IPS-NIHi11 (cell line): ENCODE measurements around the gene CCDC78.
A peak's percentile ranks its signal among the peaks of the same experiment; 100 is the strongest.

Experiments
- DNase-seq: peaks from one replicate; pipeline ENCODE4 v3.0.0; 2012; ENCODE audit warnings: mixed read lengths, low spot score

The CCDC78 gene

GRCh38 chr16:710500-711075 is 15.7 kb downstream of the CCDC78 start:
- no peak for DNase-seq

- DNase-seq = peak; percentile 74
These were observed 16.4 kb downstream of the CCDC78 start for GRCh38 chr16:709566-710499.

DNA sequence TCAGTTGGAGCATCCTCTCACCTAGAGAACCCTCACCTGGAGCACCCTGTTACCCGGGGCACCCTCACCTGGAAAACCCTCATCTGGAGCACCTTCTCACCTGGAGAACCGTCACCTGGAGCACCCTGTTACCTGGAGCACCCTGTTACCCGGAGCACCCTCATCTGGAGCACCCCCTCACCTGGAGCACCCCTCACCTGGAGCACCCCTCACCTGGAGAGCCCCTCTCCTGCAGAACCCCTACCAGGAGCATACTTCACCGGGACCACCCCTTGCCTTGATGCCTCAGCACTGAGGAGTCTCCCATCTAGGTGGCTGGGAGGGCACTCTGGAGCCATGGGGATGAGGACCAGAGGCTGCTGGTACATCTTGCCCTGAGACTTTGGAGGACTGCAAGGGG is 17.3 kb downstream of the CCDC78 start:
- DNase-seq = no peak

GRCh38 chr16:708019-708418 is 18.2 kb downstream of the CCDC78 start:
- DNase-seq = no peak

GRCh38 chr16:707062-707538 is 19.1 kb downstream of the CCDC78 start:
- DNase-seq = no peak

GRCh38 chr16:706189-707061 is 19.8 kb downstream of the CCDC78 start:
- DNase-seq = peak; percentile 35

- peak; percentile 81 for DNase-seq
These were observed 20.6 kb downstream of the CCDC78 start, which contains the start of gene FBXL16 for GRCh38 chr16:705431-706188. FBXL16 (minus strand) TSS chr16:705801; CDS start chr16:697405, 8,396 bp downstream.

GRCh38 chr16:704552-705380 is 21.5 kb downstream of the CCDC78 start:
- no peak for DNase-seq

DNA sequence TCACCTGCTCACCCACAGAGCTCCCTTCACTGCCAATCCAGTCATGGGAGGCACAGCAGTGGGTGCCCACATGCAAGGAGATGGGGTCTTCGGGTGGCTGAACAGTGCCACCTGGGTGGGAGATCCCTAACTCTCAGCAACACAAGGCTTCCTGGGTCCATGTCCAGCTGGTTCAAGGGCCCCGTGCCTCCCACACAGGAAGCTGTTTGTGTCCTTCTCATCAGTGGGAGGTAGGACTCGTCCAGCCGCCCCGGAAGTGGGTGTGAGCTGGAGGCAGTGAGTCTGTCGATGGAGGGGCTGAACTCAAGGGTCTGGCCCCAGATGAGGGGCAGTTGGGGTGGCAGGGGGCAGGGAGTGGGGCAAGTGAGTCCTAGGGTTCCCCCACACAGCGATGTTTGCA is 22.2 kb downstream of the CCDC78 start:
- no peak for DNase-seq

- no peak for DNase-seq
These were observed 22.8 kb downstream of the CCDC78 start for GRCh38 chr16:703406-703805.

- no peak for DNase-seq
These were observed 23.9 kb downstream of the CCDC78 start for GRCh38 chr16:702341-702740.

DNA sequence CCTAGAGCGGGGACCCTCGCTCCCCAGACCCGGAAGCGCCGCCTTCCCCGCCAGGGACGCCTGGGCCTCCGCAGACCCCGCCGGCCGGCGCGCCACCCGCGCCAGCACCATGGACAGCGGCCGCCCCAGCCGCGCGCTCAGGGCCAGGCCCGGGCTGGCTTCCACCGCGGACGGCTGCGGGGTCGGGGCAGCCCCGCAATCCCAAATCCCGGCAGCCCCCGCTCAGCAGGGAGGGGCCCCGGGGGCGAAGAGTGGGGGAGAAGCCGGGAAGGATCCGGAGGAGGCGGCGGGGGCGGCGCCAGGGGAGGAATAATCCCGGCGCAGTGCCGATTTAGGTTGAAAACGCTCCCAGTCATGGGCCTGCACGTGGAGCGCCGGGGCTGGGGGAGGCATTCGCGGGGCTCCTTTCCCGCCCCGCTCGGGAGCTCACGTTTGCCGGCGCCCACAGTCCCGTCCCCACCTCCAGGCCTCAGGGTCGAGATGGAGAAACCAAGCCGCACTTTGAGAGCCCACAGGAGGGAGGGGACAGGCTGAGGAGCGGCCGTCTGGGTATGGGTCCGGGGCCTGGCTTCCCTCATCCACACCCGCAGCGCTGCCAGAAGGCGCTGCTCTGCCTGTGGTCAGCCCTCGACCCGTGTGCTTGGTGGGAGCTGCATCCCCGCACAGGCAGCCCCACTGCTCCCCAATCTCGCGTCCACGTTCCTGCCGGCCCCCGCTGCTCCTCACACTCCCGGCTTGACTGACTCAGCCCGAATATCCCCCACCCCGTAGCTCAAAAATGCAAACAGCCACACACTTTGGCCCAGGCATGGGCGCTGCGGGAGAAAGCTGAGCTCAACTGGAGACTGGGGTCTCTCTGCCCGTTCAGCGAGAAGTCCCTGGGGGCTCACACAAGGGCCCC is 25.3 kb downstream of the CCDC78 start:
- peak; percentile 92 for DNase-seq

DNA sequence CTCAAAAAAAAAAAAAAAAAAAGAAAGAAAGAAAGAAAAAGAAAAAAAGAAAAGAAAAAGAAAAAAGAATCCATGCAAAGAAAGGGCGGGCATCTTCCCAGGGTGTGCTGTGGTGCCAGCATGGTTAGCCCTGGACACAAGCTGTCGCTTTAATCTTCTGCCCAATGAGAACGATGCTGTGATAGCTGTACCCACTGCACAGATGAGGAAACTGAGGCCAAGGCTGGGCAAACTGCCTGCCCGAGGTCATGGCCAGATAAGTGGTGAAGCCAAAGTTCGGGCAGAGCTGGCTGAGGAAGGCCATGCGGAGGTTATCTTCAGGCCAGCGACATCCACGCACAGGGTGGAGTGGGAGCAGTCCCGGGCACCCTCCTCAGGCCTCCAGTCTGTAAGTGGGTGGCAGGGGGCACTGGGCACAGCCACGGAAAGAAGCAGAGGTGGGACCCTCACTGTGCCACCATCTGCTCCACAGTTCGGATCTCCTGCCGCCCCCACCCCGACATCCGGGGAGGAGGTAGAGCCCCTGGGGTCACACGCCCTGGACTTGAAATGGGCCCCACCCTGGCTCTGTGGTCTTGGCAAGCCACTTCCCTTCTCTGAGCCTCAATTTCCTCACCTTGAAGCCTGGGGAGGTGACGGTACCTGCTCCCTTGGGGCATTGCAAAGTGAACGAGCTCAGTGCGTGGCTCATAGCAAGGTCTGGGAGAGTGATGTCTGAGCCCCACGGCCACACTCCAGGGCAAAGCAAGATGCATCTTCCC is 27.2 kb downstream of the CCDC78 start:
- no peak for DNase-seq

DNA sequence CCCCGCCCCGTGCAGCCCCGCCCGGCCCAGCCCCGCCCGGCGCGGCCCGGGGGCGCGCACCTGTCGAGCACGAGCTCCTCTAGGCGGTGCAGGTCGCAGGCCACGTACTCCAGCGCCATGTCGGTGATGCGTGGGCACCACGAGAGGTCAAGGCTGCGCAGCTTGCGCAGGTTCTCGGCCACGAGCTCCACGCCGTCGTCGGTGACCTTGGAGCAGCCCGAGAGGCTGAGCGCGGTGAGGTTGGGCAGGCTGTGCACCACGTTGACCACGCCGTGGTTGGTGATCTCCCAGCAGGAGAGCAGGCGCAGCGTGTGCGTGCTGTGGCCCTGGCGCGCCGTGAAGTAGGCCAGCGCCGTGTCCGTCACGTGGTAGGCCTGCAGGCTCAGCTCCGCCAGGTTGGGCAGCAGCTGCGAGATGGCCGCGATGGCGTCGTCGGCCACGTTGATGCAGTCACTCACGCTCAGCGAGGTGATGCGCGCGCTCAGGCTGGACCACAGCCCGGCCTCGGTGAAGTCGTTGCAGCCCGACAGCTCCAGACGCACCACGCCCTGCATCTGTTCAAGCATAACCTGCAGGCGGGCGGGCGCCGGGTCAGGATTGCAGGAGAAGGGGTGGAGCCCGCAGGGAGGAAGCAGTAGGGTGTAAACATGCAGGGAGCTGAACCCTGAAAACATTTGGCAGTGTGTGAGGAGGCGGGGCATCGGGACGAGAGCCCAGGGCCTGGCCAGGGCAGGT is 30.7 kb downstream of the CCDC78 start:
- DNase-seq = peak; percentile 86

DNA sequence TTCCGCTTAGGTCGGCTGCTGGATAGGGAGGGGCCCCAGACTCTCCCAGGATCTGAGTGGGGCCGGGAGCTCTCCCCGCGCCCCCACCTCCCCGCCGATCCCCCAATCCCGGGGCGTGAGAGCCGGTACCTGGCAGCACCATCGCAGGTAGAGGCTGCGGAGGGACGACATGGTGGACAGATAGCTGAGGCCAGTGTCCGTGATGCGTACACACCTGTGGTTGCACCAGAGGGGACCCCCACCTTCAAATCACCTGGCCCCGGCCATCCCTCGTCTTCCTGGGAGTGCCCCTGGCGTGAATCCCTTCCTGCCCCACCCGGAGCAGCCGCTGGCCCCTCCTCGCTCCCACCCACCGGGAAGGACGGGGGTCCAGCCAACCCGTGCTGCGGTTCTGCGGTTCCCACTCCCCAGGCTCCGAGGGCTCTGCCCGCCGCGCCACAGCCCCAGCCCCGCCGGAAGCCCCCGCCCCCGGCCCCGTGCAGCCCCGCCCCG is 31.3 kb downstream of the CCDC78 start:
- DNase-seq = no peak

- peak; percentile 62 for DNase-seq
These were observed 31.9 kb downstream of the CCDC78 start for GRCh38 chr16:694187-694862.

- DNase-seq = no peak
These were observed 32.5 kb downstream of the CCDC78 start for GRCh38 chr16:693766-694165.
